ENCODE measurements around the gene SELENON.
"Not testable (repeated sequence)": the region's sequence is repeated elsewhere in the genome, so short reads cannot be mapped to it uniquely, and the experiment has no call there.

Gene SELENON

GRCh38 chr1:25832336-25833037 lies 32.5 kb downstream of the SELENON start:
- DNase-seq, result no peak

- DNase-seq, result no peak
Observed at GRCh38 chr1:25833158-25833557, 33.2 kb downstream of the SELENON start.

GRCh38 chr1:25834894-25835293 lies 34.9 kb downstream of the SELENON start:
- no peak for DNase-seq

- no peak for DNase-seq
Observed at GRCh38 chr1:25836695-25837094, 36.7 kb downstream of the SELENON start.

DNA sequence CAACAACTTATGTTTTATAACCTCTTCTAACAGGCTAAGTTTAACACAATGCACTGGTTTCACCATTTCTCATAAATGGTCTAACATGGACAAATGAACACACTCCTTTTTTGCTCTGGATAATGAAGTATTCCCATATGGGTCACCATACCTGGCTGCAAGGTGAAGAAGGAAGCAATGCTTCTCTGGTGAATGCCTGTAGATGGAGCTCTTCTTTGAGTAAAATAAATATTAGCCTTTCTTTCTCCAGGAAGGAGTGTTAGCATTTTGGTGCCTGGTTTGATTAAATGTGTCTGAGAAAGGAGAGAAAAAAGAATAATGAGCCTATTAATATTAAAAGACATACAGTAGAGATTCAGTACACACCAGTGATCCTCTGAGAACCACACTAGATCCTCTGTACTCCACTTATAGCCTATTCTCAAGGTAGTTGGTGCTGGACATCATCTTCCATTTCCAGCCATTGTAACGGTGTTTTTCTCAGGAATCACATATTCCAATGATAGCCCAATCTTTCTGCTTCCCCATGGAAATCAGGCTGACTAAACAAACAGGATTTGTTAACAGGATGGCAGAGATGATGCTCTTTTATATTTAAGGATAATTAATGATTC lies 37.4 kb downstream of the SELENON start:
- DNase-seq, result no peak

GRCh38 chr1:25839808-25840207 lies 39.8 kb downstream of the SELENON start:
- not testable (repeated sequence) for DNase-seq

- no peak for DNase-seq
Observed at GRCh38 chr1:25843483-25843882, 43.5 kb downstream of the SELENON start.

DNA sequence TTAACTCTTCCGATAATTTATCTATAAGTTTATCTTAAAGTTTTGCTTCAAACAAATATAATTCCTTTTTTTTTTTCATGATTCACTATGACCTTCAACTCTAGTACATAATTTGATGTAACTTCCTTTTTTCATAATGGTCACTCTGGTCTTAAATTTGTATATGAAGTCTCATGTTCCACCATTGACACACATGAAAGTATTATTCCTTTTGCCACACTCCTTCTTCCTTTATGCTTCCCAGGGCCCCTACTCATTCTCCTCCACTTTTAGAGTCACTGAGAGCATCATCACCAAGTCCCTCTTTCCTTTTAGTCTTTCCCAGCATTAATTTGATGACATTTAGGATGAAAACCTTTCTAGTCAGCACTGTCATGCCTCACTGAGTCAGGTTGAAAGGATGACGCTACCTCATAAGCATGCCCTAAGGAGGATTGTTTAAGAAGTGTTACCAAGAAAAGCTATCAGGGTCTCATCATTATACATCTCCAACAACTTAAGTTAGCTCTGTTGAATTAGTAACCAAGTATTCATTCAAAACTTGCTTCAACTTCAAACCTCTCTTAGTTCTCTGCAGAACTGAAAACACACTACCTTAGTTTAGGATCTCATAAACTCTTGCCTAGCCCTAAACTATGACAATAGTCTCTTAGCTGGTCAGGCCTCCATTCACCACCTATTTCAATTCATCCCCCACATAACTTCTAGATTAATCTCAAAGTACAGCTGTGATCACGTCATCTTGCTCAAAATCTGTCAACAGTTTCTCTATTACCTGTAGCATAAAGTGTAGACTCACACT lies 44.7 kb downstream of the SELENON start:
- no peak for DNase-seq

- no peak for DNase-seq
Observed at GRCh38 chr1:25845664-25846063, 45.7 kb downstream of the SELENON start.

DNA sequence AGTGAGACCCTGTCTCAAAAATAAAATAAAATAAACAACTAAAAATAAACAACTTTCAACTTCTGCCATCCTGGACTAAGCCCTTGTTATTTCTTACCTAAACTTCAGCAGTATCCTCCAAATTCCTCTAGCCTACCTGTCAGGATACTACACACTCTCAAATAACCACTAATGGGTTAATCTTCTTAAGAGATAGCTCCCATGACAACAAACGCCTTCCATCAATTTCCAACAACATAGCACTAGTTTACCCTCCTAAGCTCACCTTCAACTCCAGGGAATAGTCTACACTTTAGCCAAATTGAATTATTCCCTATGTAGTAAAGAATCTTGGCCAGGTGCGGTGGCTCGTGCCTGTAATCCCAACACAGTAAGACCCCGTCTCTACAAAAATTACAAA lies 47.9 kb downstream of the SELENON start:
- DNase-seq, result no peak

DNA sequence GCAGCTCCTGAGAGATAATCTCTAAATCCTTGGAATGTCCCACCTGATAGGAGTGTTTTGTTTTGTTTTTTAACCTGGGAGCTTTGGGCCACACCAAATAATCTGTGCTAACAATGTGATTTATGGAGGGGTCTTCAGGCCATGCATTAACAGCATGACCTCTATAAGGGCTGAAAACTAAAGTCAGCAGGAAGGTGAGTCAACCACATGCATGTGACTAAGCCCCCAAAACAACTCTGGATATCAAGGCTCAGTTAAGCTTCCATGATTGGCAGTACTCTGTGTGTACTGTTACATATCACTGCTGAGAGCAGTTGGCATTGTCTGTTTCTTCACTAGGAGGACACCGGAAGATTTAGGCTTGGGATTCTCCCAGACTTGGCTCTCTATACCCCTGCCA lies 48.5 kb downstream of the SELENON start:
- no peak for DNase-seq

DNA sequence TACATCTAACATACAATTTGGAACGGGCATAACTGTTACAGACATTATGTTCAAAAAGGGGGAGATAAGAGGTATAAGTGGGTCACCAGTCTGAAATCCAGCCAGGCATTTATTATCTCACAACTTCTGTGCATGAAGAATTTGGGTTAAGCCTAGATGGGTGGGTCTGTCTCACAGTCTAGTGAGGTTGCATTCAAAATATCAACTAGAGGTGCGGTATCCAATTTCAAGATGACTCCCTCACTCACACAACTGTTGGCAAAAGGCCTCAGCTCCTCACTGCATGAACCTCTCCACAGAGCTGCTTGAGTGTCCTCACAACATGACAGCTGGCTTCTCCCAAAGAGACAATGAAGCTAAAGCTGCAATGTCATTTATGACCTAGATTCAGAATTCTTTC lies 54.6 kb downstream of the SELENON start:
- no peak for DNase-seq

DNA sequence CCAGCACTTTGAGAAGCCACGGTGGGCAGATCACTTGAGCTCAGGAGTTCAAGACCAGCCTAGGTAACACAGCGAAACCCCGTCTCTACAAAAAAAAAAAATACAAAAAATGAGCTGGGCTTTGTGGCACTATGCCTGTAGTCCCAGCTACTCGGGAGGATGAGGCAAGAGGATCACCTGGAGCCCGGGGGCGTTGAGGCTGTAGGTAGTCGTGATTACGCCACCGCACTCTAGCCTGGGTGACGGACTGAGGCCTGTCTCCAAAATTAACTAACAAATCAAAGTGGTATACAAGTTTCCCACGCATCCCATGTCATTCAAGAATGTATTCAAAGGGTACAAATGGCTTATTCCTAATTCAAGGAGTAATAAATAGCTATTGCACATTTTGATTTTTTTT lies 56.9 kb downstream of the SELENON start:
- no peak for DNase-seq

DNA sequence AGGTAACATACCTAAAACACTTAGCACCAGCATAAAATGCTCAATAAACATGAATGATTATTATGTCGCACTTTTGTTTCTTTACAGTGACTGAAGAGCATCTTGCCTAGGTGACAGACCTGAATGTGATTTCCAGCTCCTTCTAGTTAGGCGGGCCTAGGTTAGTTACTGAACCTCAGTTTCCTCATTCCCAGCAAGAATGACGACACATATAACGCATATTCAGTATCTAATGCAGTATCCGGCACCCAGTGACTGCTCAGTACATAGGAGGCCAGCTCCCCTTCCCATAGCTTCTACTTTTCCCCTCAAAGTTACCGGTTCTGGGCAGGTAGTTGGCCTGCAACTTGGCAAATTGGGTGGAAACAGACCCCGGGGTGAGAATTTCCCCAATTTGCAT lies 58.5 kb downstream of the SELENON start:
- DNase-seq, result no peak

- DNase-seq, result peak; percentile 90 to 91
Observed at GRCh38 chr1:25858906-25859789, 59.2 kb downstream of the SELENON start, which contains the start of gene AUNIP. Gene AUNIP, minus strand, starts transcription at chr1:25859457. Its CDS starts 100 bp downstream, at chr1:25859357.

DNA sequence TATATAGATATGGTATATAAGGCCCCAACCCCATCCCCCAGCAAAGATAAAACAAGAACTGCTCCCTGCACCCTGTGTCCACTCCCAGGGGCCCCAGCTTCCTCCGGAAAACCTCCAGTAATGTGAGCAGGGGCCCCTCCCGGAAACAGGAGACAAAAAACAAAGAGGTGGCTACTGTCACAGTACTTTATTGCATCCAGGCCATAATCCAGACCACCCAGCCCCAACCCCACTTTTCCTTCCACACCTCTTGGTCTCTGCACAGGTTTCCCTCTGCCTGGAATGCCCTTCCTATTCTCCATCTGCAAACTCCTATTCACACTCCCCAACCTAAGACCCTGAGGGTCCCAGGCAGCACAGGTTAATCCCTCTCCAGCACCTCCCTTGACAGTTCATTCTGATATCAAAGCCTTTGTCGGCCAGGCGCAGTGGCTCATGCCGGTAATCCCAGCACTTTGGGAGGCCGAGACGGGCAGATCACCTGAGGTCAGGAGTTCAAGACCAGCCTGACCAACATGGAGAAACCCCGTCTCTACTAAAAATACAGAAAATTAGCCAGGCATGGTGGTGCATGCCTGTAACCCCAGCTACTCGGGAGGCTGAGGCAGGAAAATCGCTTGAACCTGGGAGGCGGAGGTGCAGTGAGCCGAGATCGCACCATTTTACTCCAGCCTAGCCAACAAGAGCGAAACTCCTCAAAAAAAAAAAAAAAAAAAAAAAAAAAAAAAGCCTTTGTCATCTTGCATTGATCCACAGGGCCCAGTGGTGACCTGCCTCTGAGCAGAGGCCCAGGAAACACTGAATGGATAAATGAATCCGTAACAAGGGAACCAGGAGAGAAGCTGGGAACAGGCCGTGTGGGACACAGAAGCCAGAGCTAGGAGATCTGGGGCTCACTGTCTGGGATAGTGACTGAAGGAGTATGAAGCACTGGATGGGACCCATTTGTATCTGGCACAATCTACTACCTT lies 61.6 kb downstream of the SELENON start:
- peak in 1 of 2 donors; percentile 30 for DNase-seq

GRCh38 chr1:25862785-25863485 lies 62.9 kb downstream of the SELENON start:
- no peak for DNase-seq

DNA sequence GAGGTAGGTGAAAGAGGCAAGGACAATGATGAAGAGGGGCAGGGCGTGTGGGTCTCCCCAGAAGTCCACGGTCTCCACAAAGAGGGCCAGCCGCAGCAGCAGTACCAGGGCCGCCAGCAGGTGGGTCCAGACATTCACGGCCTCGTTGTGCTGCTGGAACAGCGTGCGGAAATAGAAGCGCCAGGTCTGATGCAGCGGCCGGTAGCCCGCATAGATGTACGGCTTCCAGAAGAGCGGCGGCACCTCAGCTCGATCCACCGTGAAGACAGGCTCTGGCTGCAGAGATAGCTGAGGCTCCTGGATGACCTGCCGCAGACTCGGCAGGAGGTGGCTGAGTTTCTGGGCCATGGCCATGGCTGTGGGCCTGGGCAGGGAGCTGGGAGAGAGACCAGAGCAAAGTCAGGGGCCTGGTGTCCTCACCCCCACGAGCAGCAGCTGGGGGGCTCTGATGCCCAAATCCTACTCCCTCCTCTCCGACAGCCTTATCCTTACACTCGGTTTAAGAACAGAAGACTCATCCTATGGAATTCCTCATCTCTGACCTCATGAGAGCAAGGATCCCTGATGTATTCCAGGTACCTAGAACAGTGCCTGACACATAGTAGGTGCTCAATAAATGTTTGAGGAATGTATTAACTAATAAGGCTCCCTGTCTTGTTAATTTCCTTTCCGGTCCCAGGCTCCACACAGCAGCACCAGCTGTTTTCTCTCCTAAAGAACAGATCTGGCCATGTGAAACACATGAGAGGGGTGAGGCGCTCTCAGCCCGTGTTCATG lies 63.7 kb downstream of the SELENON start:
- no peak for DNase-seq

- DNase-seq, result no peak
Observed at GRCh38 chr1:25864434-25864833, 64.4 kb downstream of the SELENON start.

GRCh38 chr1:25866288-25866687 lies 66.3 kb downstream of the SELENON start:
- DNase-seq, result no peak

All from CD4-positive, alpha-beta T cell treated with Interleukin-1 beta for 1 hour (primary cell).